HG02943 (cell line): Measurements from ENCODE around the gene PTPN2.
"Not testable (repeated sequence)": the region's sequence is repeated elsewhere in the genome, so short reads cannot be mapped to it uniquely, and the experiment has no call there.

Source experiments
- ATAC-seq: cut with Tn5 transposase; IDR thresholded peaks from one replicate; pipeline ENCODE4 v1.9.1; 2021; ENCODE audit warnings: mild to moderate bottlenecking, low read depth, moderate library complexity; ENCODE audit not compliant: unreplicated experiment

The PTPN2 gene

GRCh38 chr18:12895626-12896025 lies 11.6 kb upstream of the PTPN2 start:
- no peak for ATAC-seq

- no peak for ATAC-seq
Measured at GRCh38 chr18:12895014-12895413, 11.0 kb upstream of the PTPN2 start.

- no peak for ATAC-seq
Measured at GRCh38 chr18:12891561-12891960, 7.5 kb upstream of the PTPN2 start.

GRCh38 chr18:12890964-12891363 lies 6.9 kb upstream of the PTPN2 start:
- no peak for ATAC-seq

- ATAC-seq = no peak
Measured at GRCh38 chr18:12886498-12887126, 2.6 kb upstream of the PTPN2 start.

- ATAC-seq = no peak
Measured at GRCh38 chr18:12885500-12885899, 1.5 kb upstream of the PTPN2 start.

- no peak for ATAC-seq
Measured at GRCh38 chr18:12884406-12885323, 628 bp upstream of the PTPN2 start.

GRCh38 chr18:12883372-12883683 lies 709 bp downstream of the PTPN2 start:
- peak; percentile 4 for ATAC-seq

- no peak for ATAC-seq
Measured at GRCh38 chr18:12882453-12883371, 1.3 kb downstream of the PTPN2 start.

GRCh38 chr18:12880541-12880910 lies 3.5 kb downstream of the PTPN2 start:
- no peak for ATAC-seq

GRCh38 chr18:12879840-12880540 lies 4.0 kb downstream of the PTPN2 start:
- no peak for ATAC-seq

- not testable (repeated sequence) for ATAC-seq
Measured at GRCh38 chr18:12874992-12875391, 9.0 kb downstream of the PTPN2 start.

GRCh38 chr18:12873961-12874567 lies 10.0 kb downstream of the PTPN2 start:
- not testable (repeated sequence) for ATAC-seq

GRCh38 chr18:12872408-12872807 lies 11.6 kb downstream of the PTPN2 start:
- ATAC-seq = no peak

GRCh38 chr18:12868576-12868975 lies 15.5 kb downstream of the PTPN2 start:
- ATAC-seq = no peak

- ATAC-seq = no peak
Measured at GRCh38 chr18:12867441-12868123, 16.5 kb downstream of the PTPN2 start.

GRCh38 chr18:12863687-12864216 lies 20.3 kb downstream of the PTPN2 start:
- no peak for ATAC-seq

- ATAC-seq = no peak
Measured at GRCh38 chr18:12862874-12863482, 21.1 kb downstream of the PTPN2 start.

- ATAC-seq = no peak
Measured at GRCh38 chr18:12862467-12862866, 21.6 kb downstream of the PTPN2 start.
